SK-N-SH (cell line): ENCODE data around the gene PTTG1IP.

Source experiments
- CTCF ChIP-seq: fragments of 200-600 bp; sonication (generic); IDR thresholded peaks from 2 replicates; pipeline ENCODE4 v1.6.1; 2017; ENCODE audit warnings: antibody characterized with exemption, mild to moderate bottlenecking, moderate library complexity
- EP300 ChIP-seq, 2 experiments: IDR thresholded peaks; 2 replicates each; pipeline versions ENCODE4 v1.4.0 to v1.6.1; 2012; ENCODE audit warnings: borderline replicate concordance in 1 of 2, low read depth in 1 of 2, low read length in 1 of 2
- TEAD4 ChIP-seq: IDR thresholded peaks from 2 replicates; pipeline ENCODE4 v1.4.0; 2012; ENCODE audit warnings: mild to moderate bottlenecking, borderline replicate concordance; ENCODE audit not compliant: insufficient read depth
- YY1 ChIP-seq: IDR thresholded peaks from 2 replicates; pipeline ENCODE4 v1.4.0; 2012; ENCODE audit warnings: low read depth, mild to moderate bottlenecking
- TF ChIP-seq, protein P1 (sequence below): IDR thresholded peaks from 2 replicates; pipeline ENCODE4 v1.6.1; 2012; ENCODE audit warnings: mild to moderate bottlenecking, low read depth, low read length, moderate library complexity

GRCh38 chr21:44876849-44877575 is 3.5 kb upstream of the PTTG1IP start:
- TF ChIP-seq, protein P1, sequence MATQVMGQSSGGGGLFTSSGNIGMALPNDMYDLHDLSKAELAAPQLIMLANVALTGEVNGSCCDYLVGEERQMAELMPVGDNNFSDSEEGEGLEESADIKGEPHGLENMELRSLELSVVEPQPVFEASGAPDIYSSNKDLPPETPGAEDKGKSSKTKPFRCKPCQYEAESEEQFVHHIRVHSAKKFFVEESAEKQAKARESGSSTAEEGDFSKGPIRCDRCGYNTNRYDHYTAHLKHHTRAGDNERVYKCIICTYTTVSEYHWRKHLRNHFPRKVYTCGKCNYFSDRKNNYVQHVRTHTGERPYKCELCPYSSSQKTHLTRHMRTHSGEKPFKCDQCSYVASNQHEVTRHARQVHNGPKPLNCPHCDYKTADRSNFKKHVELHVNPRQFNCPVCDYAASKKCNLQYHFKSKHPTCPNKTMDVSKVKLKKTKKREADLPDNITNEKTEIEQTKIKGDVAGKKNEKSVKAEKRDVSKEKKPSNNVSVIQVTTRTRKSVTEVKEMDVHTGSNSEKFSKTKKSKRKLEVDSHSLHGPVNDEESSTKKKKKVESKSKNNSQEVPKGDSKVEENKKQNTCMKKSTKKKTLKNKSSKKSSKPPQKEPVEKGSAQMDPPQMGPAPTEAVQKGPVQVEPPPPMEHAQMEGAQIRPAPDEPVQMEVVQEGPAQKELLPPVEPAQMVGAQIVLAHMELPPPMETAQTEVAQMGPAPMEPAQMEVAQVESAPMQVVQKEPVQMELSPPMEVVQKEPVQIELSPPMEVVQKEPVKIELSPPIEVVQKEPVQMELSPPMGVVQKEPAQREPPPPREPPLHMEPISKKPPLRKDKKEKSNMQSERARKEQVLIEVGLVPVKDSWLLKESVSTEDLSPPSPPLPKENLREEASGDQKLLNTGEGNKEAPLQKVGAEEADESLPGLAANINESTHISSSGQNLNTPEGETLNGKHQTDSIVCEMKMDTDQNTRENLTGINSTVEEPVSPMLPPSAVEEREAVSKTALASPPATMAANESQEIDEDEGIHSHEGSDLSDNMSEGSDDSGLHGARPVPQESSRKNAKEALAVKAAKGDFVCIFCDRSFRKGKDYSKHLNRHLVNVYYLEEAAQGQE = no peak
- no peak for TF ChIP-seq CTCF
- TF ChIP-seq EP300 (IDR thresholded peaks at IDR 0.05; ENCODE audit: borderline replicate concordance in 1 of 2, low read depth in 1 of 2, low read length in 1 of 2) = no peak
- TF ChIP-seq YY1 = no peak
- no peak for TF ChIP-seq TEAD4
